IMR-90 (cell line): ENCODE results near the gene YJEFN3. TPM values are rescaled to one million over a fixed set of nuclear protein-coding genes. Genes with fewer than 3 reads are reported as not detected.

Experiments
- ATAC-seq: fragments of 200-7000 bp; cut with Tn5 transposase; 2 replicates; pipeline ENCODE4 v1.9.1; 2020; ENCODE audit warnings: low read depth, mild to moderate bottlenecking, moderate library complexity
- BruUV-seq: library from RNA; stranded (reverse); fragments of 400-500 nt; replicated peaks from 2 replicates; lab custom pipeline; 2021; lab: Mats Ljungman, UMichigan
- CTCF ChIA-PET: fragments of 300-600 bp; formaldehyde crosslinking; extraction: SDS; loops from one replicate; lab custom pipeline; 2021; ENCODE audit warnings: antibody characterized with exemption; lab: Yijun Ruan, JAX
- POLR2A ChIA-PET: fragments of 300-600 bp; sonication (Branson Sonifier 250); formaldehyde crosslinking; loops from one replicate; lab custom pipeline; 2022; ENCODE audit warnings: antibody characterized with exemption; ENCODE audit not compliant: unreplicated experiment; lab: Charles Lee
- DNase-seq: peaks from one replicate; pipeline ENCODE4 v3.0.0; 2013
- H2AFZ ChIP-seq: replicated peaks from 2 replicates; pipeline ENCODE3; 2013; ENCODE audit warnings: low read length, mild to moderate bottlenecking; ENCODE audit not compliant: poor library complexity
- H2AK5ac ChIP-seq: 2 replicates; pipeline ENCODE4 v1.6.1; 2013; ENCODE audit warnings: low read depth, low read length, inconsistent platforms
- H2AK9ac ChIP-seq: replicated peaks from 2 replicates; pipeline ENCODE3; 2013; ENCODE audit warnings: mild to moderate bottlenecking, low read depth, low read length, moderate library complexity; ENCODE audit not compliant: poor library complexity
- H2BK120ac ChIP-seq: 2 replicates; pipeline ENCODE4 v1.6.1; 2013; ENCODE audit warnings: low read depth, low read length, inconsistent platforms
- H2BK15ac ChIP-seq: 3 replicates; pipeline ENCODE4 v1.6.1; 2013; ENCODE audit warnings: low read depth, low read length, inconsistent platforms
- H2BK20ac ChIP-seq: 2 replicates; pipeline ENCODE4 v1.6.1; 2013; ENCODE audit warnings: low read depth, mild to moderate bottlenecking, inconsistent platforms, low read length, moderate library complexity
- H2BK5ac ChIP-seq: 2 replicates; pipeline ENCODE4 v1.6.1; 2013; ENCODE audit warnings: mild to moderate bottlenecking, low read depth, low read length, inconsistent platforms; ENCODE audit not compliant: poor library complexity, severe bottlenecking
- H3K14ac ChIP-seq: replicated peaks from 2 replicates; pipeline ENCODE4 v1.6.1; 2013; ENCODE audit warnings: low read depth, low read length, inconsistent platforms
- H3K18ac ChIP-seq: 2 replicates; pipeline ENCODE4 v1.6.1; 2013; ENCODE audit warnings: low read depth, low read length, control low read depth
- H3K23ac ChIP-seq: 2 replicates; pipeline ENCODE4 v1.6.1; 2013; ENCODE audit warnings: low read depth, low read length, inconsistent platforms
- H3K27ac ChIP-seq: 2 replicates; pipeline ENCODE4 v1.5.1; 2013; ENCODE audit warnings: mild to moderate bottlenecking, control low read depth, low read length; ENCODE audit not compliant: insufficient read depth
- H3K27me3 ChIP-seq: 2 replicates; pipeline ENCODE4 v1.6.1; 2013; ENCODE audit warnings: low read length; ENCODE audit not compliant: control insufficient read depth, insufficient read depth
- H3K36me3 ChIP-seq: 2 replicates; pipeline ENCODE4 v1.6.1; 2013; ENCODE audit warnings: low read length, mixed read lengths; ENCODE audit not compliant: control insufficient read depth, insufficient read depth
- H3K4ac ChIP-seq: 2 replicates; pipeline ENCODE4 v1.6.1; 2013; ENCODE audit warnings: low read depth, low read length, inconsistent platforms
- H3K4me1 ChIP-seq: 2 replicates; pipeline ENCODE4 v1.6.1; 2013; ENCODE audit warnings: low read length, mixed read lengths; ENCODE audit not compliant: control insufficient read depth, insufficient read depth
- H3K4me2 ChIP-seq: 2 replicates; pipeline ENCODE4 v1.6.1; 2013; ENCODE audit warnings: low read depth, mild to moderate bottlenecking, control low read depth, low read length, moderate library complexity
- H3K4me3 ChIP-seq: 2 replicates; pipeline ENCODE4 v1.5.1; 2013; ENCODE audit warnings: low read depth, mild to moderate bottlenecking, control low read depth, low read length, moderate library complexity; ENCODE audit not compliant: insufficient read depth
- H3K56ac ChIP-seq: 2 replicates; pipeline ENCODE4 v1.6.1; 2013; ENCODE audit warnings: low read length, inconsistent platforms; ENCODE audit not compliant: insufficient read depth; ENCODE audit errors: extremely low read depth
- H3K79me1 ChIP-seq, 2 experiments: 2 replicates each; pipeline ENCODE4 v1.6.1; 2013; ENCODE audit warnings: low read length in 2 of 2, inconsistent platforms in 1 of 2, low read depth in 1 of 2
- H3K9ac ChIP-seq: 2 replicates; pipeline ENCODE4 v1.6.1; 2013; ENCODE audit warnings: low read depth, low read length, control low read depth
- H3K9me1 ChIP-seq: 2 replicates; pipeline ENCODE4 v1.6.1; 2013; ENCODE audit warnings: low read length, inconsistent platforms; ENCODE audit not compliant: insufficient read depth
- H3K9me3 ChIP-seq: 2 replicates; pipeline ENCODE4 v1.6.1; 2013; ENCODE audit warnings: low read length; ENCODE audit not compliant: control insufficient read depth, insufficient read depth
- H4K20me1 ChIP-seq: 2 replicates; pipeline ENCODE4 v1.6.1; 2013; ENCODE audit warnings: low read length, inconsistent platforms; ENCODE audit not compliant: insufficient read depth
- H4K5ac ChIP-seq: 2 replicates; pipeline ENCODE4 v1.6.1; 2013; ENCODE audit warnings: mild to moderate bottlenecking, low read depth, low read length, control low read depth
- H4K8ac ChIP-seq, 2 experiments: 2 replicates each; pipeline ENCODE4 v1.6.1; 2013; ENCODE audit warnings: low read depth in 2 of 2, low read length in 2 of 2, control low read depth in 1 of 2, inconsistent platforms in 1 of 2
- H4K91ac ChIP-seq: 2 replicates; pipeline ENCODE4 v1.6.1; 2013; ENCODE audit warnings: low read depth, low read length, inconsistent platforms; ENCODE audit not compliant: insufficient read depth
- BHLHE40 ChIP-seq: fragments of 150-350 bp; IDR thresholded peaks from 2 replicates; pipeline ENCODE4 v1.6.1; 2016; ENCODE audit warnings: mild to moderate bottlenecking, low read depth, low read length
- CEBPB ChIP-seq: IDR thresholded peaks from 2 replicates; pipeline ENCODE4 v1.6.1; 2012; ENCODE audit warnings: low read depth, low read length, improper control_type of control experiment
- ELK1 ChIP-seq: fragments of 150-350 bp; IDR thresholded peaks from 2 replicates; pipeline ENCODE4 v1.6.1; 2016; ENCODE audit warnings: low read depth, mild to moderate bottlenecking, low read length, moderate library complexity, borderline replicate concordance
- FOS ChIP-seq: fragments of 150-350 bp; IDR thresholded peaks from 2 replicates; pipeline ENCODE4 v1.6.1; 2016; ENCODE audit warnings: low read depth, low read length
- MAZ ChIP-seq: IDR thresholded peaks from 2 replicates; pipeline ENCODE4 v1.6.1; 2012; ENCODE audit warnings: low read depth, mild to moderate bottlenecking, low read length, improper control_type of control experiment, moderate library complexity, borderline replicate concordance
- NFE2L2 ChIP-seq: fragments of 150-350 bp; IDR thresholded peaks from 2 replicates; pipeline ENCODE4 v1.6.1; 2016; ENCODE audit warnings: low read depth, mild to moderate bottlenecking, low read length
- RAD21 ChIP-seq: IDR thresholded peaks from 2 replicates; pipeline ENCODE4 v1.6.1; 2012; ENCODE audit warnings: low read length, improper control_type of control experiment
- RCOR1 ChIP-seq: IDR thresholded peaks from 2 replicates; pipeline ENCODE4 v1.6.1; 2012; ENCODE audit warnings: mild to moderate bottlenecking, low read length, improper control_type of control experiment; ENCODE audit not compliant: insufficient replicate concordance
- RFX5 ChIP-seq: IDR thresholded peaks from 2 replicates; pipeline ENCODE4 v1.8.0; 2012; ENCODE audit warnings: low read depth, mild to moderate bottlenecking, low read length, moderate library complexity
- WGBS, 2 experiments: methylation state at CpG; one replicate each; pipeline versions ENCODE4 v1.1.5 to v1.1.7; 2013; ENCODE audit warnings: missing lambda C conversion rate in 2 of 2; ENCODE audit not compliant: insufficient read length in 1 of 2; ENCODE audit errors: extremely low coverage in 2 of 2; 5-methylcytosine and 5-hydroxymethylcytosine counted together
- dilution Hi-C: fragments of 300-500 bp; cut with HindIII; formaldehyde crosslinking; loops from one replicate; pipeline ENCODE4 v1.14.3; 2018; ENCODE audit warnings: low sequenced_read_pairs; ENCODE audit not compliant: unreplicated experiment
- in situ Hi-C: fragments of 300-500 bp; cut with MboI; formaldehyde crosslinking; loops from 3 replicates; pipeline ENCODE4 v1.14.3; 2019; ENCODE audit warnings: low sequenced_read_pairs, inconsistent platforms, mixed read lengths
- intact Hi-C: fragments of 100-400 bp; cut with micrococcal nuclease; formaldehyde crosslinking; loops from 2 replicates; pipeline ENCODE4 v1.10.0; 2022
- polyA plus RNA-seq, 3 experiments: library from polyadenylated mRNA; depleted of rRNA; stranded (reverse); fragments of >200 nt; gene quantifications; 2 replicates each; pipeline ENCODE4 v1.2.3, GENCODE V29; 2012; ENCODE audit warnings: low replicate concordance in 1 of 3
- total RNA-seq: library from RNA; depleted of rRNA; stranded (reverse); fragments of >200 nt; gene quantifications from 2 replicates; pipeline ENCODE4 v1.2.3, GENCODE V29; 2012

YJEFN3 gene
- total and polyA plus RNA-seq, 2 of the 4 experiments (the other 2 are of a cell fraction), result 0.72 to 4.0 TPM

- Histone ChIP-seq H3K9me1 (no peaks in the 10 kb centered on the region; the same call in 1 of the 2 replicates), H2AK9ac (no peak overlapping the region), H3K4me3 (no peak overlapping the region), H2BK15ac (no peak overlapping the region), H3K27me3 (no peaks in the 10 kb centered on the region), H4K91ac (no peak overlapping the region), H3K9me3 (no peaks in the 10 kb centered on the region), H4K20me1 (no peaks in the 10 kb centered on the region), H3K4ac (no peak overlapping the region), H3K4me1 (no peaks in the 10 kb centered on the region), H3K27ac (no peak overlapping the region), H3K18ac (no peak overlapping the region), H4K5ac (no peak overlapping the region), H4K8ac (no peak overlapping the region), H2BK5ac (no peak overlapping the region), H2AK5ac (no peak overlapping the region), H3K79me1 (no peaks in the 10 kb centered on the region), H2AFZ (no peak overlapping the region), H3K4me2 (no peak overlapping the region), H3K9ac (no peak overlapping the region), H3K23ac (no peak overlapping the region), H3K56ac (no peak overlapping the region), H2BK20ac (no peak overlapping the region), H2BK120ac (no peak overlapping the region), H3K36me3 (no peaks in the 10 kb centered on the region), H3K14ac (no peak overlapping the region)
- dilution Hi-C loops (no loop called here), in situ Hi-C loops (no loop called here), intact Hi-C loops (no loop called here)
- ChIA-PET CTCF (no interaction called here), POLR2A (no interaction called here)
- no peak for DNase-seq
- TF ChIP-seq RFX5, result no peak
- no peak for TF ChIP-seq FOS
- no peak for TF ChIP-seq ELK1
- TF ChIP-seq BHLHE40, result no peak
- no peak for TF ChIP-seq NFE2L2
- no peak for TF ChIP-seq MAZ
- no peak for TF ChIP-seq CEBPB
- no peak for TF ChIP-seq RAD21
- no peak for TF ChIP-seq RCOR1
- 95% methylated on average over 7 of the region's 16 CpGs; no CpG with 5 or more reads in 1 of the 2 experiments for WGBS, 2 experiments
- BruUV-seq, result no TSS peak
- no peak for ATAC-seq
Observed at GRCh38 chr19:19558636-19559035, 29.9 kb downstream of the YJEFN3 start.
